ENCODE measurements around the gene PERCC1.

DNA sequence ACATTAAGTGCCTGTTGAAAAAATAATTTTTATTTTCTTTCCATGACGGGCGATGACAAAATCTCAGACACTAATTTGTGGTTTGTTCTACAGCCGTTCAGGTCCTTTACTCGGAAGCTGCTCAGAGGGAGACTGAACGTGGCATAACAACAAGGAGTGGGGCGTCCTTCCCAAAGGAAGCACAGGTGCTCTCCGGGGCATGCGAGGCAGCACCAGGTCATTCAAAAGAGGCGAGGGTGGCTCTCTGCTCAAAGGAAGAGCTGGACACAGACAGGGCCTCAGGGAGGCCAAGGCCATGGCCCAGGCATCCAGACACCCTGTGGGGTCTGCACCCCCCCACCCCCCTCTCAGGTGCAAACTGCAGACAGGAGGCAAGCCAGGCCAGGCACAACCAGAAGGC is 32.5 kb upstream of the PERCC1 start:
- TF ChIP-seq, protein P1, sequence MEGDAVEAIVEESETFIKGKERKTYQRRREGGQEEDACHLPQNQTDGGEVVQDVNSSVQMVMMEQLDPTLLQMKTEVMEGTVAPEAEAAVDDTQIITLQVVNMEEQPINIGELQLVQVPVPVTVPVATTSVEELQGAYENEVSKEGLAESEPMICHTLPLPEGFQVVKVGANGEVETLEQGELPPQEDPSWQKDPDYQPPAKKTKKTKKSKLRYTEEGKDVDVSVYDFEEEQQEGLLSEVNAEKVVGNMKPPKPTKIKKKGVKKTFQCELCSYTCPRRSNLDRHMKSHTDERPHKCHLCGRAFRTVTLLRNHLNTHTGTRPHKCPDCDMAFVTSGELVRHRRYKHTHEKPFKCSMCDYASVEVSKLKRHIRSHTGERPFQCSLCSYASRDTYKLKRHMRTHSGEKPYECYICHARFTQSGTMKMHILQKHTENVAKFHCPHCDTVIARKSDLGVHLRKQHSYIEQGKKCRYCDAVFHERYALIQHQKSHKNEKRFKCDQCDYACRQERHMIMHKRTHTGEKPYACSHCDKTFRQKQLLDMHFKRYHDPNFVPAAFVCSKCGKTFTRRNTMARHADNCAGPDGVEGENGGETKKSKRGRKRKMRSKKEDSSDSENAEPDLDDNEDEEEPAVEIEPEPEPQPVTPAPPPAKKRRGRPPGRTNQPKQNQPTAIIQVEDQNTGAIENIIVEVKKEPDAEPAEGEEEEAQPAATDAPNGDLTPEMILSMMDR (IDR thresholded peaks at IDR 0.05; ENCODE audit: insufficient read depth, low read length, poor library complexity, severe bottlenecking): no peak
- TF ChIP-seq EZH2phosphoT487 (conservative IDR thresholded peaks at IDR 0.05; ENCODE audit: low read length): no peak

Data from SU-DHL-6 (cell line).